Stimulated activated CD4-positive, alpha-beta T cell treated with anti-CD3 and anti-CD28 coated beads, Interleukin-1b, Interleukin-23, amount 100 ng/mL, for 4 hours (primary cell): ENCODE results near the gene NPAS1.
"Not testable (repeated sequence)": the region's sequence is repeated elsewhere in the genome, so short reads cannot be mapped to it uniquely, and the experiment has no call there.

Source experiments
- DNase-seq, 2 donors: peaks; one replicate each; pipeline ENCODE4 v3.0.0-alpha.2; 2020; ENCODE audit warnings: low read depth in 2 of 2

NPAS1 gene

GRCh38 chr19:47045867-47046470, 26.3 kb downstream of the NPAS1 start:
- DNase-seq, result no peak

DNA sequence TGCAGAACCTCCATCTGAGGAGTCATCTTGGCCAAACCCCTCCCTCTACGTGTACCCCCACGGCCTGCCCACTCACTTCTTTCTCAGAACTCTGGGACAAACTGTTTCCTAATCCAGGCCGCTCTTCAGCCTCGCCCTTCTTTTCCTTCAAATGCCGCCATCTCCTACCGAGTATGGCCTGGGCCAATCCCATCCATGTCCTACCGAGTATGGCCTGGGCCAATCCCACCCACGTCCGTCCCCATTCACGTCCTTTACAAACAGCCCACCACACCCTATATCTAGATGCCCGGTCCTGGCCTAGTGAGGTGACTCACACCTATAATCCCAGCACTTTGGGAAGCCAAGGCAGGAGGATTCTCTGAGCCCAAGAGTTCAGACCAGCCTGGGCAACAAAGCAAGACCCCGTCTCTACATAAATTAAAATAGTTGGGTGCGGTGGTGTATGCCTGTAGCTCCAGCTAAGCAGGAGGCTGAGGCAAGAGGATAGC, 27.7 kb downstream of the NPAS1 start:
- no peak for DNase-seq

- DNase-seq, result peak; percentile 37 to 50
Observed at GRCh38 chr19:47047763-47048405, 28.2 kb downstream of the NPAS1 start.

DNA sequence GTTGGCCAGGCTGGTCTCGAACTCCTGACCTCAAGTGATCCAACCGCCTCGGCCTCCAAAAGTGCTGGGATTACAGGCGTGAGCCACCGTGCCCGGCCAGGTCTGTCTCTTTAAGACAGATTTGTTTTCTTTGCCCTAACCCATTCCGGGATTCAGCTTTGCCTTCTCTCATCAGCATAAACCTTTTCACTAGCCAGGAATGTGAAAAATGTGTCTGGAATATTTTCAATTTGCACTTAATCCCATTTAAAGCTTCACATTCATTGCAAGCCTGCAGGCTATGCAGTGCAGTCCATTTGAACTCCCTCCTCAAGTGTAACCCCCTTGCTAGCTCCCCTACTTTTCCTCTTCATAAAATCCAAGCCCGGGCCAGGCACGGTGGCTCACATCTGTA, 29.7 kb downstream of the NPAS1 start:
- no peak for DNase-seq

DNA sequence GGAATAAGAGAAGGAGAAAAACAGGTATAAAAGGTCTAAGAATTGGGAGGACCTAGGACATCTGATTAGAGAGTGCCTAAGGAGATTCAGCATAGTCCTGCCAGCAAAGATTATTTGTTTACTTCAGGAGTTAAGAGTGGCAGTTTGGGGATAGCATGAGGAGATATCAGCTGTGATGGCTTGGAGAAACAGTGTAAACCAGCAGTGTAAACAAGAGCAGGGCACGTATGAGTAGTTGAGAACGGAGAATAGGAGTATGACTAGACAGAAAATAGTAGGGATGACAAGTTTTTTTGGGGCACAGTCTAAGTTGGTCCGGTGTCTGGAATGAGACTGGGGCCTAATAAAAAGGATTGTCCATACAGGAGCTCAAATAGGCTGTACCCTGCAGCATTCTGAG, 30.9 kb downstream of the NPAS1 start:
- not testable (repeated sequence) for DNase-seq

- DNase-seq, result no peak
Observed at GRCh38 chr19:47056411-47056810, 36.8 kb downstream of the NPAS1 start.

DNA sequence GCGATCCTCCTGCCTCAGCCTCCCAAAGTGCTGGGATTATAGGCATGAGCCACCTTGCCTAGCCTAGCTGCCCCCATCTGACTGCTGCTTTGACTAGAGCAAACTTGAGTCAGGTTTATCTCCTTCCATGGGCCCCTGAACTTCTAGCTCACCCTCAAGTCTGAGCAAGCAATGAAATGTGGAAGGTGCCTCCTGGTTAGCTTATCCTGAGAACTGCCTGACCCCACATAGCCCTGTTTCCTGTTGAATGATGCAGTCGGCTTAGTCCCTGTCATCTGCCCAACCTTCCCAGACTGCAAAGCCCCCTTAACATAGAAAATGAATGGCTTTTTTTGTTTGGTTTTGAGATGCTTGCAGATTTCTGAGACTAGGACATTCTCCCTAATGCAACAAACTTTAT, 37.7 kb downstream of the NPAS1 start:
- DNase-seq, result no peak

DNA sequence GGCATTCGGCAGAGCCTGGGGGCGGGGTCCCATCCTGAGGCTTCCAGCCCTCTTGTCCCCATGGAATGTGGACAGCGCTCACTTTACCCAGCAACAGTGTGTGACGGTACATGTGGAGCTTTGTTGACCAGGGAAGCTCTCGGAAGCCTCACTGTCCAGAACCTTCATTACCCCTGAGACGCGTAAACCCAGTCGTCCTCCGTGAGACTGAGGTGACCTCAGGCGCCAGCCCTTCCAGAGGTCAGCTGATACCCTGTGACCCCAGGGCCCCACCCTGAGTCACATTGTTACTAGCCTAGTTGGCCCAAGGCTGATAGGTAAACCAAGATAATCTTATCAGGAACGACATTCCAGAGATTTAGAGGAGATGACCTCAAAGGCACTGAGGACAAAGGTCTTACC, 39.0 kb downstream of the NPAS1 start:
- no peak for DNase-seq

- DNase-seq, result no peak
Observed at GRCh38 chr19:47063874-47064273, 44.2 kb downstream of the NPAS1 start.

DNA sequence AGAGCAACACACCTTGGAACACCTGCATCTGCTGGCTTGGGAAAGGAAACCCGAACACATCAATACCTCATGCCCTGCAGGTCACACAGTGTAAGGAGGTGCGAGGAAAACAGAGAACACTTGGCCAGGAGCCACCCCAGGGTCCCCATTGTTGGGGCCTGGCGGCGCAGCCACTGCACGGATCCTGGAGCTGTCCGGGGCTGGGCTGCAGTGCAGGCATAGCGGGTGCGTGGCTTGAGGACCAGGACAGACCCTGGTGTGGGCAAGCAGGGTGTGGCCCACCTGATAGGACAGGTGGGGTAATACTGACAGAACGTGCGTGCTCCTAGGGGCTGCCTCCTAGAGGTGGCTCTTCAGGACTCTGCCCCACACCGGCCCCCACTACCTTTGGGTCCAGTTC, 45.6 kb downstream of the NPAS1 start:
- no peak for DNase-seq

- DNase-seq, result no peak
Observed at GRCh38 chr19:47066376-47067214, 47.0 kb downstream of the NPAS1 start.

- DNase-seq, result no peak
Observed at GRCh38 chr19:47067215-47067847, 47.7 kb downstream of the NPAS1 start.

- no peak for DNase-seq
Observed at GRCh38 chr19:47068246-47068645, 48.6 kb downstream of the NPAS1 start.

- no peak for DNase-seq
Observed at GRCh38 chr19:47068876-47069406, 49.3 kb downstream of the NPAS1 start.

DNA sequence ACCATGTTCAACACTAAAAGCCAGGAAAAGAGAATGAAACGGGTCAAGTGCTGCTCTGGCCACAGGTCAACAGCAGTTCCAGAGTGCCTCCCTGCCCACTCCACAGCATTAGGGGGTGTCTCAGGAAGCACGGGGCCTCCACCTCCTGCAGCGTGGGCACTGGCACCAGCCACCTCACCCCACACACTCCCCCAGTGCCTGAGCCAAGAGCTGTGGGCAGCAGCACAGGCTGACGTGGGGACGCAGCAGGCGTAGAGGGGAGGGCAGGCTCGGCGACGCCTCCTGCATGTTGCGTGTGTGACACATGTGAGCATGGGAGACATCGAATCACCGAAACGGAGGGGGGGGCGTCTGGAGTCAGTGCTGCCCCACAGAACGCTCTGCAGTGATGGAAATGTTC, 50.2 kb downstream of the NPAS1 start:
- no peak for DNase-seq

DNA sequence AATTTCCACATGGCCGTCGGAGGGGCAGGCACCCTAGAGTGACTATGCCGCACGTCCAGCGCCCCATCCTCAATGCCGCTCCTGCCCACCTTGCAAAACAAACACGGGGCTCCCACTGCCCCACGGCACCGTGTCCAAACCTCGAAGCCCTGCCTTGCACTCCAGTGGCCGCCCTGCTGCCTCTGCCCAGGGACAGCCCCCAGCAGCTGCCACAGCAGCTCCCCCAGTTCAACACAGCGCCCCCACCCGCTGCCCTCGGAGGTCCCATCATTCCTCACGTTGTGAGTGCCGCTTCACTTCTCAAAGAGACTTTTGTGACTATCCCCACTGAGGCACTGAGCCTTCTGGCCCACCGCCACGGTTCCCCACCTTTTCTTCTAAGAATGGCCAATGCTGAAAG, 51.1 kb downstream of the NPAS1 start:
- no peak for DNase-seq

DNA sequence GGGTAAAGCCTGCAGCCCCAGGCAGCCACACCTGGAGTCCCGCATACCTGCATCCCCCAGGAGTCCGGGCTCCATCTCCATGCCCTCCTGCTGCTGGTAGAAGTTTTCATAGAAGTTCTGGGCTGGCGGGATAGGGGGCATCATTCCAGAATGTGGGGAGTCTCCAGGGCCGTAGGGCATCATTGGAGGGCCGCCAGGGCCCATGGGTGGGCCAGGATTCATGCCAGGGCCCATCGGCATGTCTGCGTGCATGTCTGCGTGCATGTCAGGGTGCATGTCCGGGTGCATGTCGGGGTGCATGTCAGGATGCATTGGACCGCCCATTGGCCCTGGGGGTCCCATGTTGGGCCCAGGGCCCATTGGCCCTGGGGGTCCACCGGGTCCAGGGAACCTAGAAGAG, 52.1 kb downstream of the NPAS1 start:
- no peak for DNase-seq

- no peak for DNase-seq
Observed at GRCh38 chr19:47072323-47072722, 52.7 kb downstream of the NPAS1 start.

GRCh38 chr19:47073574-47073973, 53.9 kb downstream of the NPAS1 start:
- no peak for DNase-seq

DNA sequence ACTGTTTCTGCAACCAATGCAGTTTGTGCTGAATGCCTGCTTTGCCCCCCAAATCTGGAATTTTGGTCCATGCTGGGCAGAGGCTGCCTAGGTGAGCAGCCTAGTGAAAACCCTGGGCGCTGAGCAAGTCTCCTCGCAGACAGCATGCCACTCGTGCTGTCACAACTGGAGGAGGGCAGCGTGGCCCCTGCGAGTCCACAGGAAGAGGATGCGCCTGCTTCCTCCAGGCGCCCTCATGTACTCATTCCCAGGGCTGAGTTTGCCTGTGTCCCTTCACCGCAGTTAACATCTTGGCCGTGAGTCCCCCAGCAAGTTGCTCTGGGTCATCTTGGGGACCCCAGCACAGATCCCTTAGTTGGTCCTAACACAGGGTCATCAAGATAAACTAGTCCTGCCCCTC, 55.0 kb downstream of the NPAS1 start:
- DNase-seq, result no peak

- no peak for DNase-seq
Observed at GRCh38 chr19:47075179-47075810, 55.7 kb downstream of the NPAS1 start.

GRCh38 chr19:47075941-47076340, 56.3 kb downstream of the NPAS1 start:
- DNase-seq, result no peak
